ENCODE data around the gene NNMT. TPM values are rescaled to one million over a fixed set of nuclear protein-coding genes. Genes with fewer than 3 reads are reported as not detected.

Gene NNMT
- total RNA-seq, 1 donor from 2014 or later = 1,040 TPM

DNA sequence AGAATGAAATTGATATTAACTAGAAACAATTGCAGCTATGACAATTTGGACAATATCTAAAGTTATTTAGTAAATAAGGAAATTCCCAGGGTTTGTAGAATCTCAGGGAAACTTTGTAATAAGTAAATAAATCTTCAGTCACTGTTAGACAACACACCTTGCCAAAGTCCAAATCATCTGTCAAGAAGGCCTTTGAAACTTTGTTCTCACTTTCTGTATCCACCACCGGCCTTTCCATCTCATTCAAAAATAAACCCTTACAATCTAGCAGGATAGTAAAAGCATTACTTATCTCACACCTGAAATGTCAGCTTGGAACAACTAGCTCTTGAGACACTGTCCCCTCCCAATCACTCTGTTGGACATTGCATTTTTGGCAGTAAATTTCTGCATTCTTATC lies 7.9 kb downstream of the NNMT start:
- peak overlapping the region; percentile 55 to 59 for H3K27ac ChIP-seq

GRCh38 chr11:114304969-114305368 lies 8.8 kb downstream of the NNMT start:
- H3K36me3 ChIP-seq = peaks cover 40 to 63% of the 10 kb centered on the region in 2 donors
- H3K4me1 ChIP-seq = peaks cover 18 to 46% of the 10 kb centered on the region in 2 donors
- no peaks in the 10 kb centered on the region for H3K27me3 ChIP-seq
- TF ChIP-seq, protein P1, sequence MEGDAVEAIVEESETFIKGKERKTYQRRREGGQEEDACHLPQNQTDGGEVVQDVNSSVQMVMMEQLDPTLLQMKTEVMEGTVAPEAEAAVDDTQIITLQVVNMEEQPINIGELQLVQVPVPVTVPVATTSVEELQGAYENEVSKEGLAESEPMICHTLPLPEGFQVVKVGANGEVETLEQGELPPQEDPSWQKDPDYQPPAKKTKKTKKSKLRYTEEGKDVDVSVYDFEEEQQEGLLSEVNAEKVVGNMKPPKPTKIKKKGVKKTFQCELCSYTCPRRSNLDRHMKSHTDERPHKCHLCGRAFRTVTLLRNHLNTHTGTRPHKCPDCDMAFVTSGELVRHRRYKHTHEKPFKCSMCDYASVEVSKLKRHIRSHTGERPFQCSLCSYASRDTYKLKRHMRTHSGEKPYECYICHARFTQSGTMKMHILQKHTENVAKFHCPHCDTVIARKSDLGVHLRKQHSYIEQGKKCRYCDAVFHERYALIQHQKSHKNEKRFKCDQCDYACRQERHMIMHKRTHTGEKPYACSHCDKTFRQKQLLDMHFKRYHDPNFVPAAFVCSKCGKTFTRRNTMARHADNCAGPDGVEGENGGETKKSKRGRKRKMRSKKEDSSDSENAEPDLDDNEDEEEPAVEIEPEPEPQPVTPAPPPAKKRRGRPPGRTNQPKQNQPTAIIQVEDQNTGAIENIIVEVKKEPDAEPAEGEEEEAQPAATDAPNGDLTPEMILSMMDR (IDR thresholded peaks at IDR 0.05) = no peak
- no peak for DNase-seq (ENCODE audit: low spot score in 2 of 2)
- intact Hi-C loops (cut with DNase I) = no loop called here
- peak overlapping the region; percentile 55 to 59 for H3K27ac ChIP-seq
- H3K4me3 ChIP-seq = peak overlapping the region; percentile 47 to 76
- peaks cover 0 to 9% of the 10 kb centered on the region in 2 donors for H3K9me3 ChIP-seq

More for the DNA sequence above, 7.9 kb downstream of the NNMT start:
- H3K4me1 ChIP-seq = peaks cover 12 to 37% of the 10 kb centered on the region in 2 donors
- no peak for DNase-seq (ENCODE audit: low spot score in 2 of 2)
- peaks cover 40 to 63% of the 10 kb centered on the region in 2 donors for H3K36me3 ChIP-seq
- peak overlapping the region; percentile 47 to 76 for H3K4me3 ChIP-seq
- intact Hi-C loops (cut with DNase I) = no loop called here
- TF ChIP-seq, protein P1 (IDR thresholded peaks at IDR 0.05) = no peak
- H3K27me3 ChIP-seq = no peaks in the 10 kb centered on the region
- peaks cover 0 to 16% of the 10 kb centered on the region in 2 donors for H3K9me3 ChIP-seq

GRCh38 chr11:114307524-114308203 lies 11.5 kb downstream of the NNMT start:
- H3K9me3 ChIP-seq = peaks cover 0 to 5% of the 10 kb centered on the region in 2 donors
- H3K27me3 ChIP-seq = no peaks in the 10 kb centered on the region
- intact Hi-C loops (cut with DNase I) = loop anchor here (1.0 kb wide), 1 partner anchor 11 kb away; the partner anchor contains the start of gene NNMT
- DNase-seq (ENCODE audit: low spot score in 2 of 2) = peak; percentile 56 to 92
- peak overlapping the region; percentile 34 to 56 for H3K4me3 ChIP-seq
- H3K36me3 ChIP-seq = peaks cover 37 to 63% of the 10 kb centered on the region in 2 donors
- peak overlapping the region; percentile 93 for H3K27ac ChIP-seq
- peaks cover 18 to 66% of the 10 kb centered on the region in 2 donors for H3K4me1 ChIP-seq
- TF ChIP-seq, protein P1 (IDR thresholded peaks at IDR 0.05) = no peak

- DNase-seq (ENCODE audit: low spot score in 2 of 2) = peak in 1 of 2 donors; percentile 90
- TF ChIP-seq, protein P1 (IDR thresholded peaks at IDR 0.05) = no peak
- peaks cover 41 to 63% of the 10 kb centered on the region in 2 donors for H3K36me3 ChIP-seq
- peak overlapping the region; percentile 93 for H3K27ac ChIP-seq
- H3K4me3 ChIP-seq = peak overlapping the region; percentile 34 to 56
- peaks cover 18 to 64% of the 10 kb centered on the region in 2 donors for H3K4me1 ChIP-seq
- intact Hi-C loops (cut with DNase I) = no loop called here
- H3K27me3 ChIP-seq = no peaks in the 10 kb centered on the region
- no peaks in the 10 kb centered on the region for H3K9me3 ChIP-seq
These were observed 12.5 kb downstream of the NNMT start for GRCh38 chr11:114308689-114309089.

DNA sequence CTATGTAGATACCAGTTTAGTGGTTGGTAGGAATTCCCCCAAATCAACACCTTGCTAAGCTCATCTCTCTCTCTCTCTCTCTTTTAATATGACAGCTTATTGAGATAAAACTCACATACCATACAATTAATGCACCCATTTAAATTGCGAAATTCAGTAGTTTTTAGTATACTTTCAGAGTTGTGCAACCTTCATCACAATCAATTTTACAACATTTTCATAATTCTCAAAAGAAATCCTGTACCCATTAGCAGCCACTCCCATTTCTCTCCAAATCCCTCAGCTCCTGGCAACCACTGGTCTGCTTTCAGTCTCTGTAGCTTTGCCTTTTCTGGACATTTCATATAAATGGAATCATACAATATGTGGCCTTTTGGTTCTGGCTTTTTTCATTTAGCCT lies 13.3 kb downstream of the NNMT start:
- TF ChIP-seq, protein P1 (IDR thresholded peaks at IDR 0.05) = no peak
- no peaks in the 10 kb centered on the region for H3K9me3 ChIP-seq
- peak overlapping the region; percentile 93 for H3K27ac ChIP-seq
- H3K36me3 ChIP-seq = peaks cover 41 to 63% of the 10 kb centered on the region in 2 donors
- intact Hi-C loops (cut with DNase I) = no loop called here
- no peaks in the 10 kb centered on the region for H3K27me3 ChIP-seq
- peaks cover 17 to 57% of the 10 kb centered on the region in 2 donors for H3K4me1 ChIP-seq
- H3K4me3 ChIP-seq = peak overlapping the region; percentile 34 to 56
- no peak for DNase-seq (ENCODE audit: low spot score in 2 of 2)

Data from ascending aorta (tissue), 2 donors.